K562 (cell line): ENCODE measurements around the gene FADD. TPM values are rescaled to one million over a fixed set of nuclear protein-coding genes. Genes with fewer than 3 reads are reported as not detected.

Experiments used
- ATAC-seq: fragments of 200-7000 bp; cut with Tn5 transposase; 3 replicates; pipeline ENCODE4 v1.9.1; 2020; ENCODE audit warnings: moderate library complexity
- BruUV-seq: library from RNA; stranded (reverse); fragments of 400-500 nt; replicated peaks from 2 replicates; lab custom pipeline; 2021; lab: Mats Ljungman, UMichigan
- CTCF ChIA-PET: fragments of 300-600 bp; formaldehyde crosslinking; extraction: SDS; loops from one replicate; lab custom pipeline; 2021; ENCODE audit warnings: low intra/inter-chr PET ratio; lab: Yijun Ruan, JAX
- POLR2A ChIA-PET: fragments of 300-600, 350-650 bp; sonication (Branson Sonifier 250); formaldehyde crosslinking; extraction: SDS; loops from one replicate; lab custom pipeline; 2021; ENCODE audit warnings: antibody characterized with exemption, inconsistent platforms; lab: Yijun Ruan, JAX
- DNase-seq, 4 experiments: peaks; one replicate each; pipeline versions ENCODE4 v3.0.0 to v3.0.0-alpha.2; 2011 to 2018; ENCODE audit warnings: low spot score in 3 of 4, mixed read lengths in 3 of 4; ENCODE audit errors: extremely low read depth in 1 of 4
- FAIRE-seq: peaks from 2 replicates; lab custom pipeline; 2011; peaks lifted over from hg19 to GRCh38; lab: Jason Lieb, UNC
- H2AFZ ChIP-seq: 2 replicates; pipeline ENCODE4 v1.6.0; 2011; ENCODE audit warnings: low read depth, low read length, control low read depth, inconsistent platforms
- H3K27ac ChIP-seq: fragments of 200-600 bp; 3 replicates; pipeline ENCODE4 v1.8.0; 2011; ENCODE audit warnings: low read depth, mild to moderate bottlenecking, control low read depth, inconsistent platforms, low read length, moderate library complexity, mixed read lengths; ENCODE audit errors: extremely low read depth
- H3K27me3 ChIP-seq, 2 experiments: fragments of 300-600 bp in 1 of 2; 2 replicates in 1 of 2; 3 replicates in 1 of 2; pipeline versions ENCODE4 v1.6.0 to v1.8.0; 2011; ENCODE audit warnings: inconsistent platforms in 2 of 2, low read length in 2 of 2, mild to moderate bottlenecking in 1 of 2, mixed read lengths in 1 of 2, moderate library complexity in 1 of 2; ENCODE audit not compliant: control insufficient read depth in 2 of 2, insufficient read depth in 2 of 2
- H3K36me3 ChIP-seq: fragments of 300-600 bp; 3 replicates; pipeline ENCODE4 v1.8.0; 2011; ENCODE audit warnings: mild to moderate bottlenecking, low read length, inconsistent platforms; ENCODE audit not compliant: control insufficient read depth, insufficient read depth
- H3K4me1 ChIP-seq, 2 experiments: fragments of 200-600 bp in 1 of 2; replicated peaks in 1 of 2; 2 replicates in 1 of 2; 3 replicates in 1 of 2; pipeline versions ENCODE4 v1.5.1 to v1.8.0; 2011; ENCODE audit warnings: inconsistent platforms in 2 of 2, low read length in 2 of 2, mild to moderate bottlenecking in 1 of 2, mixed read lengths in 1 of 2, moderate library complexity in 1 of 2; ENCODE audit not compliant: control insufficient read depth in 2 of 2, insufficient read depth in 2 of 2
- H3K4me2 ChIP-seq: 2 replicates; pipeline ENCODE4 v1.6.1; 2011; ENCODE audit warnings: low read length, control low read depth, inconsistent platforms, mixed read lengths; ENCODE audit not compliant: insufficient read depth
- H3K4me3 ChIP-seq: fragments of 200-600 bp; sonication (generic), shearing (Covaris generic); 2 replicates; pipeline ENCODE4 v1.5.1; 2016; ENCODE audit warnings: control low read depth, inconsistent platforms
- H3K79me2 ChIP-seq: fragments of 200-600 bp; 3 replicates; pipeline ENCODE4 v1.8.0; 2011; ENCODE audit warnings: low read length, inconsistent platforms; ENCODE audit not compliant: control insufficient read depth, insufficient read depth
- H3K9ac ChIP-seq, 2 experiments: 2 replicates each; pipeline versions ENCODE4 v1.6.0 to v1.6.1; 2011; ENCODE audit warnings: low read depth in 2 of 2, low read length in 2 of 2, control low read depth in 1 of 2, inconsistent platforms in 1 of 2, mild to moderate bottlenecking in 1 of 2, mixed read lengths in 1 of 2; ENCODE audit not compliant: insufficient read depth in 1 of 2
- H3K9me1 ChIP-seq: one replicate; pipeline ENCODE4 v1.6.0; 2011; ENCODE audit warnings: inconsistent platforms, mild to moderate bottlenecking, low read length, moderate library complexity; ENCODE audit not compliant: control insufficient read depth, insufficient read depth
- H3K9me3 ChIP-seq: replicated peaks from 2 replicates; pipeline ENCODE4 v1.5.1; 2011; ENCODE audit warnings: low read depth, low read length, inconsistent platforms; ENCODE audit not compliant: control insufficient read depth, insufficient read depth
- H4K20me1 ChIP-seq: replicated peaks from 2 replicates; pipeline ENCODE4 v1.6.1; 2011; ENCODE audit warnings: low read length, inconsistent platforms, mixed read lengths; ENCODE audit not compliant: control insufficient read depth, insufficient read depth
- ETV1 ChIP-seq: fragments of 450-650 bp; conservative IDR thresholded peaks from 2 replicates; pipeline ENCODE4 v1.6.1; 2016; ENCODE audit warnings: missing genetic modification characterization, control low read depth, low read depth, missing compliant biosample characterization
- FOSL1 ChIP-seq: fragments of 200-800 bp; sonication (Bioruptor generic); conservative IDR thresholded peaks from 2 replicates; pipeline ENCODE4 v1.6.1; 2016; ENCODE audit warnings: missing genetic modification characterization, missing compliant biosample characterization
- HLTF ChIP-seq: fragments of 450-650 bp; IDR thresholded peaks from 2 replicates; pipeline ENCODE4 v1.6.1; 2016
- HNRNPK ChIP-seq: fragments of 200-400 bp; formaldehyde crosslinking; IDR thresholded peaks from one replicate; pipeline ENCODE4 v1.6.1; 2018; ENCODE audit warnings: mild to moderate bottlenecking, low read depth, low read length; ENCODE audit not compliant: poor library complexity, severe bottlenecking
- JUND ChIP-seq, 2 experiments: IDR thresholded peaks; 2 replicates in 1 of 2; 3 replicates in 1 of 2; pipeline ENCODE4 v1.6.1; 2011; ENCODE audit warnings: borderline replicate concordance in 2 of 2, low read depth in 2 of 2, low read length in 2 of 2, improper control_type of control experiment in 1 of 2, missing biosample characterization in 1 of 2, missing genetic modification characterization in 1 of 2, missing genetic modification reagents in 1 of 2
- KLF6 ChIP-seq: fragments of 250-450 bp; sonication (Bioruptor Pico); IDR thresholded peaks from 2 replicates; pipeline ENCODE4 v1.4.0; 2020; ENCODE audit warnings: mild to moderate bottlenecking, moderate library complexity, borderline replicate concordance
- NCOA4 ChIP-seq: fragments of 450-650 bp; IDR thresholded peaks from 2 replicates; pipeline ENCODE4 v1.6.1; 2018; ENCODE audit warnings: mild to moderate bottlenecking; ENCODE audit not compliant: partially characterized antibody
- TRIM28 ChIP-seq: fragments of 450-650 bp; IDR thresholded peaks from 2 replicates; pipeline ENCODE4 v1.6.1; 2017
- ZNF175 ChIP-seq: fragments of 200-800 bp; sonication (Bioruptor generic); IDR thresholded peaks from 2 replicates; pipeline ENCODE4 v1.6.1; 2016; ENCODE audit warnings: low read depth, mild to moderate bottlenecking, missing genetic modification characterization, missing compliant biosample characterization
- ZNF354B ChIP-seq: fragments of 250-450 bp; sonication (Bioruptor Pico); IDR thresholded peaks from 2 replicates; pipeline ENCODE4 v1.4.0; 2020
- WGBS: fragments of 100-300 bp; shearing (Covaris generic); methylation state at CpG from one replicate; pipeline ENCODE4 v1.1.6; 2016; ENCODE audit warnings: low coverage, mixed read lengths; ENCODE audit not compliant: insufficient coverage; ENCODE audit errors: missing lambda C conversion rate; 5-methylcytosine and 5-hydroxymethylcytosine counted together
- in situ Hi-C: fragments of 300-500 bp; cut with MboI; formaldehyde crosslinking; loops from 4 replicates; pipeline ENCODE4 v1.15.0; 2018; ENCODE audit warnings: inconsistent platforms, mixed read lengths
- intact Hi-C: fragments of 100-400 bp; cut with micrococcal nuclease; formaldehyde crosslinking; loops from 2 replicates; pipeline ENCODE4 v1.14.2; 2022
- polyA plus RNA-seq, 8 experiments: library from polyadenylated mRNA; depleted of rRNA in 4 of 8; stranded (reverse) in 5 of 8; unstranded in 3 of 8; fragments of >200 nt; fragmentation: Nextera tagmentation in 2 of 8; fragmentation: Illumina TruSeq in 1 of 8; extraction: Ambion mirVana in 2 of 8; extraction: Trizol in 1 of 8; gene quantifications; 2 replicates each; pipeline versions ENCODE4 v1.2.1 to v1.2.3, GENCODE V29; 2011 to 2014; ENCODE audit warnings: inconsistent platforms in 1 of 8, missing spikeins in 1 of 8
- total RNA-seq, 7 experiments: library from RNA; depleted of rRNA in 6 of 7; stranded (reverse); fragments of >200 nt in 6 of 7; fragmentation: Illumina TruSeq in 2 of 7; extraction: Trizol in 2 of 7; gene quantifications; 2 replicates each; pipeline versions ENCODE4 v1.2.1 to v1.2.3, GENCODE V29; 2011 to 2021; ENCODE audit warnings: low replicate concordance in 1 of 7
- TF ChIP-seq, protein P1 (sequence below): fragments of 250-450 bp; sonication (Bioruptor Pico); IDR thresholded peaks from 2 replicates; pipeline ENCODE4 v1.9.0; 2021; ENCODE audit warnings: mild to moderate bottlenecking, inconsistent platforms
- TF ChIP-seq, protein P2 (sequence below): sonication (generic); formaldehyde crosslinking; IDR thresholded peaks from 2 replicates; pipeline ENCODE4 v1.8.0; 2022; ENCODE audit warnings: mild to moderate bottlenecking, missing genetic modification reagents
- TF ChIP-seq, protein P3 (sequence below): fragments of 150-350 bp; IDR thresholded peaks from 2 replicates; pipeline ENCODE4 v1.6.1; 2014; ENCODE audit warnings: low read depth, mild to moderate bottlenecking, low read length, borderline replicate concordance

Gene FADD
- total and polyA plus RNA-seq, 9 of the 15 experiments (the other 6 are each of a cell fraction or from before 2014, with no cell fraction given): 0.29 to 26.9 (median 20.4) TPM

DNA sequence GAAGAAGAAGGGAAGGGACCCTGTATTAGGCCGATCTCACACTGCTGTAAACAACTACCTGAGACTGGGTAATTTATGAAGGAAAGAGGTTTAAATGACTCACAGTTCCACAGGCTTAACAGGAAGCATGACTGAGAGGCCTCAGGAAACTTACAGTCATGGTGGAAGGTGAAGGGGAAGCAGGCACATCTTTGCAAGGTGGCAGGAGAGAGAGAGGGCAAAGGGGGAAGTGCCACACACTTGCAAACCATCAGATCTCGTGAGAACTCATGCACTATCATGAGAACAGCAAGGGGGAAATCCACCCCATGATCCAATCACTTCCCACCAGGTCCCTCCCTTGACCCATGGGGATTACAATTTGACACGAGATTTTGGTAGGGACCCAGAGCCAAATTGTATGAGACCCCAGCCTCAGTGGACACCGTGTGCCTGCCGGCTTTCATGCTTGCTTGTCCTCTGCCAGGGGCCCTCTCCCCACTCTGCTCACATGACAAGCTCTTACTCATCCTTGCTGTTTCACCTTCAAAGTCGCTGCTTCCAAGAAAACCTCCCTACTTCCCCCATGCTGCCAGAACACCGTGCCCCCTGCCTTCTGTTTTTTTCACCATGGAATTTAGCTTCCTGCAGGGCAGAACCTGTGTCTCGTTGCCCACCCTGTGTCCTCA lies 44.1 kb downstream of the FADD start:
- peak overlapping the region; percentile 6; the same call in 1 of the 2 replicates for H3K4me2 ChIP-seq
- H2AFZ ChIP-seq: peak overlapping the region; percentile 59; the same call in 1 of the 2 replicates
- peaks cover 4 to 14% of the 10 kb centered on the region in 2 experiments; a peak in 3 of 5 replicates for H3K4me1 ChIP-seq
- intact Hi-C loops (no loop called here), in situ Hi-C loops (no loop called here)
- H3K27ac ChIP-seq: no peak overlapping the region
- WGBS: 2% methylated on average over 6 of the region's 8 CpGs
- no peaks in the 10 kb centered on the region for H3K79me2 ChIP-seq
- no peaks in the 10 kb centered on the region for H4K20me1 ChIP-seq
- H3K4me3 ChIP-seq: no peak overlapping the region
- CTCF ChIA-PET: no interaction called here
- peak; percentile 26 for FAIRE-seq
- POLR2A ChIA-PET: interaction anchor here (1.9 kb wide), 1 partner anchor 22 kb away, joined by 8 read pairs; no protein-coding TSS in a partner anchor
- H3K9me3 ChIP-seq: no peaks in the 10 kb centered on the region
- H3K36me3 ChIP-seq: no peaks in the 10 kb centered on the region
- no TSS peak for BruUV-seq
- H3K9me1 ChIP-seq: no peaks in the 10 kb centered on the region
- DNase-seq: peak in 1 of 4 experiments; percentile 29
- no peak overlapping the region for H3K9ac ChIP-seq
- H3K27me3 ChIP-seq: peaks cover 21 to 69% of the 10 kb centered on the region in 2 experiments; a peak in 4 of 5 replicates
- no peak for ATAC-seq
- TF ChIP-seq FOSL1 (tag) (peak; percentile 77), ZNF175 (CRISPR knock-in tag) (no peak), HLTF (no peak), NCOA4 (no peak), HNRNPK (no peak), ZNF354B (CRISPR knock-in tag) (no peak), KLF6 (no peak), ETV1 (tag) (peak; percentile 58), JUND (IDR thresholded peaks at IDR 0.05; ENCODE audit: borderline replicate concordance, low read depth, low read length) (peak; percentile 46; the same call in 1 of the 2 replicates), JUND (tag; IDR thresholded peaks at IDR 0.05; ENCODE audit: borderline replicate concordance, low read depth, low read length) (no peak), TRIM28 (peak; percentile 71; the same call in 1 of the 2 replicates)
- TF ChIP-seq, protein P1, sequence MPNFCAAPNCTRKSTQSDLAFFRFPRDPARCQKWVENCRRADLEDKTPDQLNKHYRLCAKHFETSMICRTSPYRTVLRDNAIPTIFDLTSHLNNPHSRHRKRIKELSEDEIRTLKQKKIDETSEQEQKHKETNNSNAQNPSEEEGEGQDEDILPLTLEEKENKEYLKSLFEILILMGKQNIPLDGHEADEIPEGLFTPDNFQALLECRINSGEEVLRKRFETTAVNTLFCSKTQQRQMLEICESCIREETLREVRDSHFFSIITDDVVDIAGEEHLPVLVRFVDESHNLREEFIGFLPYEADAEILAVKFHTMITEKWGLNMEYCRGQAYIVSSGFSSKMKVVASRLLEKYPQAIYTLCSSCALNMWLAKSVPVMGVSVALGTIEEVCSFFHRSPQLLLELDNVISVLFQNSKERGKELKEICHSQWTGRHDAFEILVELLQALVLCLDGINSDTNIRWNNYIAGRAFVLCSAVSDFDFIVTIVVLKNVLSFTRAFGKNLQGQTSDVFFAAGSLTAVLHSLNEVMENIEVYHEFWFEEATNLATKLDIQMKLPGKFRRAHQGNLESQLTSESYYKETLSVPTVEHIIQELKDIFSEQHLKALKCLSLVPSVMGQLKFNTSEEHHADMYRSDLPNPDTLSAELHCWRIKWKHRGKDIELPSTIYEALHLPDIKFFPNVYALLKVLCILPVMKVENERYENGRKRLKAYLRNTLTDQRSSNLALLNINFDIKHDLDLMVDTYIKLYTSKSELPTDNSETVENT (CRISPR knock-in tag): no peak
- TF ChIP-seq, protein P2, sequence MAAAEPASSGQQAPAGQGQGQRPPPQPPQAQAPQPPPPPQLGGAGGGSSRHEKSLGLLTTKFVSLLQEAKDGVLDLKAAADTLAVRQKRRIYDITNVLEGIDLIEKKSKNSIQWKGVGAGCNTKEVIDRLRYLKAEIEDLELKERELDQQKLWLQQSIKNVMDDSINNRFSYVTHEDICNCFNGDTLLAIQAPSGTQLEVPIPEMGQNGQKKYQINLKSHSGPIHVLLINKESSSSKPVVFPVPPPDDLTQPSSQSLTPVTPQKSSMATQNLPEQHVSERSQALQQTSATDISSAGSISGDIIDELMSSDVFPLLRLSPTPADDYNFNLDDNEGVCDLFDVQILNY (CRISPR knock-in tag): no peak
- TF ChIP-seq, protein P3, sequence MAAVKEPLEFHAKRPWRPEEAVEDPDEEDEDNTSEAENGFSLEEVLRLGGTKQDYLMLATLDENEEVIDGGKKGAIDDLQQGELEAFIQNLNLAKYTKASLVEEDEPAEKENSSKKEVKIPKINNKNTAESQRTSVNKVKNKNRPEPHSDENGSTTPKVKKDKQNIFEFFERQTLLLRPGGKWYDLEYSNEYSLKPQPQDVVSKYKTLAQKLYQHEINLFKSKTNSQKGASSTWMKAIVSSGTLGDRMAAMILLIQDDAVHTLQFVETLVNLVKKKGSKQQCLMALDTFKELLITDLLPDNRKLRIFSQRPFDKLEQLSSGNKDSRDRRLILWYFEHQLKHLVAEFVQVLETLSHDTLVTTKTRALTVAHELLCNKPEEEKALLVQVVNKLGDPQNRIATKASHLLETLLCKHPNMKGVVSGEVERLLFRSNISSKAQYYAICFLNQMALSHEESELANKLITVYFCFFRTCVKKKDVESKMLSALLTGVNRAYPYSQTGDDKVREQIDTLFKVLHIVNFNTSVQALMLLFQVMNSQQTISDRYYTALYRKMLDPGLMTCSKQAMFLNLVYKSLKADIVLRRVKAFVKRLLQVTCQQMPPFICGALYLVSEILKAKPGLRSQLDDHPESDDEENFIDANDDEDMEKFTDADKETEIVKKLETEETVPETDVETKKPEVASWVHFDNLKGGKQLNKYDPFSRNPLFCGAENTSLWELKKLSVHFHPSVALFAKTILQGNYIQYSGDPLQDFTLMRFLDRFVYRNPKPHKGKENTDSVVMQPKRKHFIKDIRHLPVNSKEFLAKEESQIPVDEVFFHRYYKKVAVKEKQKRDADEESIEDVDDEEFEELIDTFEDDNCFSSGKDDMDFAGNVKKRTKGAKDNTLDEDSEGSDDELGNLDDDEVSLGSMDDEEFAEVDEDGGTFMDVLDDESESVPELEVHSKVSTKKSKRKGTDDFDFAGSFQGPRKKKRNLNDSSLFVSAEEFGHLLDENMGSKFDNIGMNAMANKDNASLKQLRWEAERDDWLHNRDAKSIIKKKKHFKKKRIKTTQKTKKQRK: no peak
